ENCODE measurements around the gene PWWP2B. TPM values are rescaled to one million over a fixed set of nuclear protein-coding genes. Genes with fewer than 3 reads are reported as not detected.

PWWP2B gene
- total RNA-seq (2022) (10.0 and 13.0 TPM in 2 replicates), Bru-seq, nascent RNA (percentile 44 among the genes with signal in this experiment), BruChase-seq, experiment 1, labeled RNA remaining after a 6-hour chase (percentile 34 among the genes with signal in this experiment), BruChase-seq, experiment 2, labeled RNA remaining after a 2-hour chase (percentile 46 among the genes with signal in this experiment)
- long read RNA-seq, transcript PWWP2B-201 (3 exons, 2,651 nt) = major isoform, 13 of 22 reads
- long read RNA-seq, partial matches to known transcripts = 4 of 22 reads
- long read RNA-seq, other reads (novel, unspliced or antisense) = 1 of 22 reads

DNA sequence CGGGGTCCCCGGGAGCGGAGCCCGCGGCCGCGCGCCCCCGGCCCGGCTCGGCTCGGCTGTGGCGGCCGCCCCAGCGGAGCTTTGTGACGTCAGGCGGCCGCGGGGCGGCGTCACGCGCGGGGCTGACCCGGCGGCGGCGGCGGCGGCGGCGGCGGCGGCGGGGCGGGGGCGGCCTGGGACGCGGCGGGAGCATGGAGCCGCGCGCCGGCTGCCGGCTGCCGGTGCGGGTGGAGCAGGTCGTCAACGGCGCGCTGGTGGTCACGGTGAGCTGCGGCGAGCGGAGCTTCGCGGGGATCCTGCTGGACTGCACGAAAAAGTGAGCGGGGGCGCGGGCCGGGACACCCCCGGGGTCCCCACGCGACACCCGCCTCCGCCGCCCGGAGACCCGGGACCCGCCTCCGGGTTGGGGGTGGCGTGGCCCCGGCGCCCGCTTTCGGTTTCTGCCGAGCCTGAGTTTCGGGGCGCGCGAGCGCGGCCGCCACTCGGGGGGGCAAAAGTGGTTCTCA, at the start of gene PWWP2B:
TSS of gene PWWP2B (plus strand) at position 165 of the 506 bp plus-strand sequence. CDS start at position 192, 27 bp downstream.
- peaks cover 11% of the 10 kb centered on the region for H3K4me1 Mint-ChIP-seq (ENCODE audit: insufficient read depth, unreplicated experiment)
- intact Hi-C loops (cut with micrococcal nuclease) = loop anchor here (1.0 kb wide), 1 partner anchor 49 kb away; no protein-coding TSS in a partner anchor
- H3K9me3 Mint-ChIP-seq (ENCODE audit: unreplicated experiment) = peaks cover 7% of the 10 kb centered on the region
- POLR2A ChIA-PET = interaction anchor here (0.6 to 2.6 kb wide), 4 partner anchors 21 to 51 kb away, joined by 3 to 17 read pairs (median 10); no protein-coding TSS in a partner anchor
- no peak for DNase-seq (ENCODE audit: unreplicated experiment)
- H3K27me3 Mint-ChIP-seq (ENCODE audit: insufficient read depth, unreplicated experiment) = no peaks in the 10 kb centered on the region
- TF ChIP-seq, protein P1, sequence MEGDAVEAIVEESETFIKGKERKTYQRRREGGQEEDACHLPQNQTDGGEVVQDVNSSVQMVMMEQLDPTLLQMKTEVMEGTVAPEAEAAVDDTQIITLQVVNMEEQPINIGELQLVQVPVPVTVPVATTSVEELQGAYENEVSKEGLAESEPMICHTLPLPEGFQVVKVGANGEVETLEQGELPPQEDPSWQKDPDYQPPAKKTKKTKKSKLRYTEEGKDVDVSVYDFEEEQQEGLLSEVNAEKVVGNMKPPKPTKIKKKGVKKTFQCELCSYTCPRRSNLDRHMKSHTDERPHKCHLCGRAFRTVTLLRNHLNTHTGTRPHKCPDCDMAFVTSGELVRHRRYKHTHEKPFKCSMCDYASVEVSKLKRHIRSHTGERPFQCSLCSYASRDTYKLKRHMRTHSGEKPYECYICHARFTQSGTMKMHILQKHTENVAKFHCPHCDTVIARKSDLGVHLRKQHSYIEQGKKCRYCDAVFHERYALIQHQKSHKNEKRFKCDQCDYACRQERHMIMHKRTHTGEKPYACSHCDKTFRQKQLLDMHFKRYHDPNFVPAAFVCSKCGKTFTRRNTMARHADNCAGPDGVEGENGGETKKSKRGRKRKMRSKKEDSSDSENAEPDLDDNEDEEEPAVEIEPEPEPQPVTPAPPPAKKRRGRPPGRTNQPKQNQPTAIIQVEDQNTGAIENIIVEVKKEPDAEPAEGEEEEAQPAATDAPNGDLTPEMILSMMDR (IDR thresholded peaks at IDR 0.05; ENCODE audit: unreplicated experiment) = no peak
- no peaks in the 10 kb centered on the region for H3K36me3 Mint-ChIP-seq (ENCODE audit: insufficient read depth, unreplicated experiment)
- BruUV-seq (replicated peaks) = no TSS peak
- peak within 1 kb of the TSS; percentile 69 for H3K27ac Mint-ChIP-seq (ENCODE audit: low read depth, unreplicated experiment)
- H3K4me3 Mint-ChIP-seq (ENCODE audit: unreplicated experiment) = peak within 1 kb of the TSS; percentile 81
- CTCF ChIA-PET = interaction anchor here (2.4 kb wide), 1 partner anchor 21 kb away, joined by 9 read pairs; no protein-coding TSS in a partner anchor

DNA sequence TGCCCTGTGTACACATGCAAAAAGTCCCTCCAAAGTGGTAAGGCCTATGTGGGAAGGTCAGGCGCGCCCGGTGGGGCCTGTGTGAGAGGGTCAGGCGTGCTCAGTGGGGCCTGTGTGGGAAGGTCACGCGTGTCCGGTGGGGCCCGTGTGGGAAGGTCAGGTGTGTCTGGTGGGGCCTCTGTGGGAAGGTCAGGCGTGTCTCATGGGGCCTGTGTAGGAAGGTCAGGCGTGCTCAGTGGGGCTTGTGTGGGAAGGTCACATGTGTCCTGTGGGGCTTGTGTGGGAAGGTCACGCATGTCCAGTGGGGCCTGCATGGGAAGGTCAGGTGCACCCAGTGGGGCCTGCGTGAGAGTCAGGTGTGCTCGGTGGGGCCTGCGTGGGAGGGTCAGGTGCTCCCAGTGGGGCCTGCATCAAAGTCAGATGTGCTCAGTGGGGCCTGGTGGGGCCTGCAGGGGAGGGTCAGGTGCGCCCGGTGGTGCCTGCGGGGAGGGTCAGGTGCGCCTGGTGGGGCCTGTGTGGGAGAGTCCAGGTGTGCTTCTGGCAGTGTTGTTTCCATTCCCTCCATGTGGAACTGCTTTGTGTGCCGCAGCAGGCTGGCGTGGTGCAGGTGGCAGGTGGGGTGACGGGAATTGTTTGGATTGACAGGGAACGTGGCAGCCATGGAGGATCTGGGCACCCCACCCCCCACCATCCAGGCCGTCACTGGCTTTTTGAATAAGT, 49.6 kb upstream of the PWWP2B start:
- H3K27me3 Mint-ChIP-seq (ENCODE audit: insufficient read depth, unreplicated experiment) = no peaks in the 10 kb centered on the region
- H3K36me3 Mint-ChIP-seq (ENCODE audit: insufficient read depth, unreplicated experiment) = peaks cover 18% of the 10 kb centered on the region
- H3K9me3 Mint-ChIP-seq (ENCODE audit: unreplicated experiment) = no peaks in the 10 kb centered on the region
- H3K4me1 Mint-ChIP-seq (ENCODE audit: insufficient read depth, unreplicated experiment) = no peaks in the 10 kb centered on the region
- intact Hi-C loops (cut with micrococcal nuclease) = no loop called here
- BruUV-seq (replicated peaks) = no TSS peak
- no peak overlapping the region for H3K27ac Mint-ChIP-seq (ENCODE audit: low read depth, unreplicated experiment)
- H3K4me3 Mint-ChIP-seq (ENCODE audit: unreplicated experiment) = no peak overlapping the region
- POLR2A ChIA-PET = no interaction called here
- CTCF ChIA-PET = interaction anchor here (0.7 to 1.3 kb wide), 3 partner anchors 9 to 124 kb away, joined by 3 to 4 read pairs (median 4); no protein-coding TSS in a partner anchor
- DNase-seq (ENCODE audit: unreplicated experiment) = no peak
- TF ChIP-seq, protein P1 (IDR thresholded peaks at IDR 0.05; ENCODE audit: unreplicated experiment) = no peak

DNA sequence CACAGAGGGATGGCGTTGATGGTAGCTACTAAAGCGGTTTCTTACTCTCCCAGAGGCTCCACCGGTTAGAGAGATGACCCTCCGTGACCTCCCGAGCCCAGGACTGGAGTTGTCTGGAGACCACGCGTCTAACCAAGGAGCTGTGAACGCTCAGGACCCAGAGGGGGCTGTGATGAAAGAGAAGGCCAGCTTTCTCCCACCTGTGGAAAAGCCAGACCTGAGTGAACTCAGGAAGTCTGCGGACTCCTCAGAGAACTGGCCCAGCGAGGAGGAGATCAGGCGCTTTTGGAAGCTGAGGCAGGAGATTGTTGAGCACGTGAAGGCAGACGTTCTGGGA, 49.1 kb upstream of the PWWP2B start:
- Mint-ChIP-seq H3K36me3 (ENCODE audit: insufficient read depth, unreplicated experiment) (peaks cover 18% of the 10 kb centered on the region), H3K27me3 (ENCODE audit: insufficient read depth, unreplicated experiment) (no peaks in the 10 kb centered on the region), H3K9me3 (ENCODE audit: unreplicated experiment) (no peaks in the 10 kb centered on the region), H3K4me1 (ENCODE audit: insufficient read depth, unreplicated experiment) (no peaks in the 10 kb centered on the region), H3K27ac (ENCODE audit: low read depth, unreplicated experiment) (no peak overlapping the region), H3K4me3 (ENCODE audit: unreplicated experiment) (no peak overlapping the region)
- no peak for DNase-seq (ENCODE audit: unreplicated experiment)
- intact Hi-C loops (cut with micrococcal nuclease) = no loop called here
- no TSS peak for BruUV-seq (replicated peaks)
- POLR2A ChIA-PET = no interaction called here
- CTCF ChIA-PET = interaction anchor here (0.7 to 1.3 kb wide), 3 partner anchors 8 to 124 kb away, joined by 3 to 4 read pairs (median 4); no protein-coding TSS in a partner anchor
- TF ChIP-seq, protein P1 (IDR thresholded peaks at IDR 0.05; ENCODE audit: unreplicated experiment) = no peak

DNA sequence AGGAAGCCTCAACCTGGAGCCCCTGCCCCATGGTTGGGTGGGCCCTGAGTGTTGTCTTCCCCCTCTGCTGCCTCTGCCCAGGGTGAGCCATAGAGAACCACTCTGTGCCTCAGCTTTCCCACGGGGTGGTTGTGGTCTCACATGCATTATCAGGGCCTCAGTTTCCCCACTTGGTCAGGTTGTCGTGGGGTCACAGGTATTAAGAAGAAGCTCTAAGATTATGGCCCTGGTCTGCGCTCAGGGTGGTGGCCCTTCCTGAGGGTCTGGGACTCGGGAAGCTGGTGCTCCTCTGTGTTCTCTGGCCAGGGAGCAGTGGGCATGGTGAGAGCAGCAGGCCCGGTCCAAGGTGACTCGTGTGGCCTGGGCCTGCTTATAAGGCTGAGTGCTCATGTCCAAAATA, 47.2 kb upstream of the PWWP2B start:
- intact Hi-C loops (cut with micrococcal nuclease) = loop anchor here (5.0 kb wide), 1 partner anchor 42 kb away; the partner anchor contains the start of gene STK32C
- POLR2A ChIA-PET = no interaction called here
- BruUV-seq (replicated peaks) = no TSS peak
- CTCF ChIA-PET = interaction anchor here (0.8 to 1.5 kb wide), 3 partner anchors 11 to 127 kb away, joined by 4 to 5 read pairs (median 4); no protein-coding TSS in a partner anchor
- Mint-ChIP-seq H3K4me3 (ENCODE audit: unreplicated experiment) (no peak overlapping the region), H3K27ac (ENCODE audit: low read depth, unreplicated experiment) (no peak overlapping the region), H3K36me3 (ENCODE audit: insufficient read depth, unreplicated experiment) (peaks cover 11% of the 10 kb centered on the region), H3K4me1 (ENCODE audit: insufficient read depth, unreplicated experiment) (no peaks in the 10 kb centered on the region), H3K9me3 (ENCODE audit: unreplicated experiment) (no peaks in the 10 kb centered on the region), H3K27me3 (ENCODE audit: insufficient read depth, unreplicated experiment) (no peaks in the 10 kb centered on the region)
- DNase-seq (ENCODE audit: unreplicated experiment) = no peak
- TF ChIP-seq, protein P1 (IDR thresholded peaks at IDR 0.05; ENCODE audit: unreplicated experiment) = no peak

All from MCF 10A (cell line).